Limb (tissue), 2 donors: ENCODE results near the gene PROZ.

Source experiments
- DNase-seq, 2 donors: peaks; one replicate each; pipeline ENCODE4 v3.0.0-alpha.2; 2016; ENCODE audit errors: extremely low spot score in 2 of 2

Gene PROZ, protein sequence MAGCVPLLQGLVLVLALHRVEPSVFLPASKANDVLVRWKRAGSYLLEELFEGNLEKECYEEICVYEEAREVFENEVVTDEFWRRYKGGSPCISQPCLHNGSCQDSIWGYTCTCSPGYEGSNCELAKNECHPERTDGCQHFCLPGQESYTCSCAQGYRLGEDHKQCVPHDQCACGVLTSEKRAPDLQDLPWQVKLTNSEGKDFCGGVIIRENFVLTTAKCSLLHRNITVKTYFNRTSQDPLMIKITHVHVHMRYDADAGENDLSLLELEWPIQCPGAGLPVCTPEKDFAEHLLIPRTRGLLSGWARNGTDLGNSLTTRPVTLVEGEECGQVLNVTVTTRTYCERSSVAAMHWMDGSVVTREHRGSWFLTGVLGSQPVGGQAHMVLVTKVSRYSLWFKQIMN

GRCh38 chr13:113157929-113158747 lies at the start of gene PROZ:
Gene PROZ (plus strand): TSS chr13:113158648. CDS start chr13:113158661, 13 bp downstream.
- no peak for DNase-seq

- no peak for DNase-seq
These were observed 49.0 kb upstream of the PROZ start for GRCh38 chr13:113109151-113110047.

GRCh38 chr13:113110048-113110851 lies 48.2 kb upstream of the PROZ start:
- peak in 1 of 2 donors; percentile 59 for DNase-seq

DNA sequence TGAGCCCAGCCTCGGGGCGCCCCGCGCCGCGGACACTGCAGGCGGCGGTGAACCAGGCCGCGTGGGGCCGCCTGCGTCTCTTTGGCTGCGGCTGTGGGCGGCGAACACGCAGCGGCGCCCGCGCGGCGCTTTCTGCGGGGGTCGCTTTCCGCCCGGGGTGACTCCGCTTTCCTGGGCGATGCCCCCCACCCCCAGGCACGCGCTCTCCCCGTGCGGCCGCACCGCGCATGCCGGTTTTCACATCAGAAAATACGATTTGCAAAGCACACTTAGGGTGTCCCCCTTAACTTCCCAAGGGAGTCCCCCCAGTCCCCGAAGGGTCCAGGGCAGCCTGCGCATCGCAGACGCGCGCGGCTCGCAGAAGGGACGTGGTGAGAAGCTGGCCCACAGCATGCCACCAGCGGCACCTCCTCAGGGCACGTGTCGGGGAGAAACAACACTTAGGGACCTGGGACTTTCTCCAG lies 47.6 kb upstream of the PROZ start:
- DNase-seq: no peak

DNA sequence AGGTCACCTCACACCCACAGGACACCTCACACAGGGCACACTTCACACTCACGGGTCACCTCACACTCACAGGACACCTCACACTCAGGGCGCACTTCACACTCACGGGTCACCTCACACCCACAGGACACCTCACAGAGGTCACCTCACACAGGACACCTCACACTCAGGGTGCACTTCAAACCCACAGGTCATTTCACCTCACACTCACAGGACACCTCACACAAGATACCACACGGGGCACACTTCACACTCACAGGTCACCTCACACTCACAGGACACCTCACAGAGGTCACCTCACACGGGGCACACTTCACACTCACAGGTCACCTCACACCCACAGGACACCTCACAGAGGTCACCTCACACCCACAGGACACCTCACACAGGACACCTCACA lies 46.6 kb upstream of the PROZ start:
- DNase-seq: peak in 1 of 2 donors; percentile 9

- peak in 1 of 2 donors; percentile 4 for DNase-seq
These were observed 46.0 kb upstream of the PROZ start for GRCh38 chr13:113112475-113112874.

- DNase-seq: peak in 1 of 2 donors; percentile 20
These were observed 45.3 kb upstream of the PROZ start for GRCh38 chr13:113112893-113113845.

DNA sequence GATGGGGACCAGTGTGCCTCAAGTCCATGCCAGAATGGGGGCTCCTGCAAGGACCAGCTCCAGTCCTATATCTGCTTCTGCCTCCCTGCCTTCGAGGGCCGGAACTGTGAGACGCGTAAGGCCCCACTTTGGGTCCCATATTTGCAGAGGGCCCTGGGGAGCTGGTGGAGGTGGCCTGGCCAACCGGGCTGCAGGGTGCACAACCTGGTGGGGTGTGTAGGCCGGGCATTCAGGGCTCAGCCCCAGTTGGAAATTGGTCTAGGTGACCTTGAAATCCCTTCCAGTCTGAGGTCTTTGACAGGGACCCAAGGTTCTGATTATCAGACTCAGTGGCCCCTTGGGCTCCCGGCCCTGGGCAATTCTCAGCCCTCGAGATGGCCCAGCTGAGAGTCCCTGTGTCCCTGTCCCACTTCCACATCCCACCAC lies 44.6 kb upstream of the PROZ start:
- peak in 1 of 2 donors; percentile 13 for DNase-seq

- peak in 1 of 2 donors; percentile 22 for DNase-seq
These were observed 43.7 kb upstream of the PROZ start for GRCh38 chr13:113114511-113115362.

DNA sequence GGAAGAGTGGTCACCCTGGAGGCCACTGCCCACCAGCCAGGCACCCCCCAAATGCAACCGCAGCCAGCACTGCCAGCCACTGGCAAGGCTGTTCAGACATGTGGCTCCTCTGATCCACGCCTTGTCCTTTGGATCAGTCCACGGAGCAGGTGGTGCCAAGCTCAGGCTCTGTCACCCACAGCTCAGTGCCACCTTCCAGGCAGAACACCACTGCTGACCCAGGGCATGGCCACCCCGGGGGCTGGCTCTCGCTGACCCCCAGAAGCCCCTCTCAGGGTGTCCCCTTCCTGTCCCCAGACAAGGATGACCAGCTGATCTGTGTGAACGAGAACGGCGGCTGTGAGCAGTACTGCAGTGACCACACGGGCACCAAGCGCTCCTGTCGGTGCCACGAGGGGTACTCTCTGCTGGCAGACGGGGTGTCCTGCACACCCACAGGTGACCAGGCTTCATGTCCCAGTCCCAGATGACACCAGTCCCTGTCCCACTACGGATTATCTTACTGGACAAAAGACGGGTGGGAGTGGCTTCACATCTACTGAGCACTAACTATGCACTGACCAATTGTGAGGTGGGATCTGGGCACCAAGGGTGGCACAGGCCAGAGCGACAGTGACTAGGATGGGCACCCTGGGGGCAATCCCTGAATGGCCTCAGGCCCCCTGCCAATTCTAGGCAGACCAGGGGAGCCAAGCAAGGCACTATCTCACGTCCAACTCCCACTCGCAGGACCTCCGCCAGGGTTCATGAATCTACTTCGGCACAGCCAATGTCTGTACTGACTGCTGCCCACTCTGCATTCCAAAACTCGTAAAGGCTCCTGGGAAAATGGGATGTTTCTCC lies 42.9 kb upstream of the PROZ start:
- peak in 1 of 2 donors; percentile 22 for DNase-seq

GRCh38 chr13:113116206-113116800 lies 42.1 kb upstream of the PROZ start:
- peak in 1 of 2 donors; percentile 8 for DNase-seq

GRCh38 chr13:113116871-113117271 lies 41.6 kb upstream of the PROZ start:
- no peak for DNase-seq

GRCh38 chr13:113117335-113117872 lies 41.0 kb upstream of the PROZ start:
- peak in 1 of 2 donors; percentile 15 for DNase-seq

- no peak for DNase-seq
These were observed 40.6 kb upstream of the PROZ start for GRCh38 chr13:113117911-113118260.

GRCh38 chr13:113118261-113119021 lies 40.0 kb upstream of the PROZ start:
- peak in 1 of 2 donors; percentile 19 for DNase-seq
